Adipose tissue (tissue), 3 donors: Measurements from ENCODE around the gene CENATAC. TPM values are rescaled to one million over a fixed set of nuclear protein-coding genes. Genes with fewer than 3 reads are reported as not detected.

ENCODE experiments used
- polyA plus RNA-seq, 3 donors: library from polyadenylated mRNA; stranded (reverse); fragments of 200-250 nt; gene quantifications; one replicate each; pipeline ENCODE4 v1.2.3, GENCODE V29; 2013
- donor health status: healthy with polysubstance abuse.
- donor health status: Bipolar disorder and iron deficiency.
- donor health status: healthy.

Gene CENATAC
- polyA plus RNA-seq, 3 donors: 6.1 to 28.3 (median 13.7) TPM

Other genes starting within 250 kb of the CENATAC start
- gene DDX6, start 207.0 kb upstream of the CENATAC start, polyA plus RNA-seq: 10 to 100 TPM; 11.9 to 28.7 (median 16.8) TPM
- under 1 TPM; 0.22 to 1.00 (median 0.46) TPM for gene CXCR5, start 114.2 kb upstream of the CENATAC start, polyA plus RNA-seq
- gene BCL9L, start 72.2 kb upstream of the CENATAC start, polyA plus RNA-seq: 10 to 100 TPM; 13.9 to 28.9 (median 22.8) TPM
- under 1 TPM in 2 of 3 donors, not detected in 1; 0.14 to 0.16 TPM for gene UPK2, start 41.8 kb upstream of the CENATAC start, polyA plus RNA-seq
- not detected for gene FOXR1, start 26.4 kb upstream of the CENATAC start, polyA plus RNA-seq
- gene RPS25, start 20.2 kb downstream of the CENATAC start, polyA plus RNA-seq: 1,000 to 10,000 TPM; 1,274 to 4,411 (median 1,949) TPM
- 10 to 100 TPM; 24.1 to 48.4 (median 46.6) TPM for gene TRAPPC4, start 20.6 kb downstream of the CENATAC start, polyA plus RNA-seq
- 10 to 100 TPM in 2 of 3 donors, 1 to 10 TPM in 1; 7.4 to 37.9 (median 13.2) TPM for gene SLC37A4, start 32.7 kb downstream of the CENATAC start, polyA plus RNA-seq
- gene HYOU1, start 59.1 kb downstream of the CENATAC start, polyA plus RNA-seq: 10 to 100 TPM; 37.7 to 73.2 (median 41.1) TPM
- gene VPS11, start 69.7 kb downstream of the CENATAC start, polyA plus RNA-seq: 10 to 100 TPM; 20.5 to 35.2 (median 30.7) TPM
- 10 to 100 TPM; 13.7 to 23.3 (median 14.7) TPM for gene HMBS, start 86.7 kb downstream of the CENATAC start, polyA plus RNA-seq
- 10 to 100 TPM; 20.0 to 28.9 (median 24.0) TPM for gene DPAGT1, start 103.7 kb downstream of the CENATAC start, polyA plus RNA-seq
- 1 to 10 TPM; 3.1 to 6.7 (median 5.2) TPM for gene C2CD2L, start 109.2 kb downstream of the CENATAC start, polyA plus RNA-seq
- gene HINFP, start 123.4 kb downstream of the CENATAC start, polyA plus RNA-seq: 10 to 100 TPM in 1 of 3 donors, 1 to 10 TPM in 2; 9.1 to 15.4 (median 9.7) TPM
- under 1 TPM; 0.01 to 0.34 (median 0.06) TPM for gene ABCG4, start 150.9 kb downstream of the CENATAC start, polyA plus RNA-seq
- 10 to 100 TPM in 2 of 3 donors, 1 to 10 TPM in 1; 7.1 to 15.4 (median 10.3) TPM for gene NLRX1, start 170.6 kb downstream of the CENATAC start, polyA plus RNA-seq
- under 1 TPM; 0.17 to 0.27 (median 0.22) TPM for gene NHERF4, start 187.3 kb downstream of the CENATAC start, polyA plus RNA-seq
- 1 to 10 TPM; 1.7 to 7.3 (median 5.8) TPM for gene CBL, start 208.2 kb downstream of the CENATAC start, polyA plus RNA-seq